Stimulated activated CD4-positive, alpha-beta T cell treated with anti-CD3 and anti-CD28 coated beads, Interleukin-15, amount 100 ng/mL, for 24 hours (primary cell): ENCODE results near the gene SSTR3.
A peak's percentile ranks its signal among the peaks of the same experiment; 100 is the strongest.
"Not testable (repeated sequence)": the region's sequence is repeated elsewhere in the genome, so short reads cannot be mapped to it uniquely, and the experiment has no call there.

ENCODE experiments used
- DNase-seq: peaks from one replicate; pipeline ENCODE4 v3.0.0-alpha.2; 2020

The SSTR3 gene

DNA sequence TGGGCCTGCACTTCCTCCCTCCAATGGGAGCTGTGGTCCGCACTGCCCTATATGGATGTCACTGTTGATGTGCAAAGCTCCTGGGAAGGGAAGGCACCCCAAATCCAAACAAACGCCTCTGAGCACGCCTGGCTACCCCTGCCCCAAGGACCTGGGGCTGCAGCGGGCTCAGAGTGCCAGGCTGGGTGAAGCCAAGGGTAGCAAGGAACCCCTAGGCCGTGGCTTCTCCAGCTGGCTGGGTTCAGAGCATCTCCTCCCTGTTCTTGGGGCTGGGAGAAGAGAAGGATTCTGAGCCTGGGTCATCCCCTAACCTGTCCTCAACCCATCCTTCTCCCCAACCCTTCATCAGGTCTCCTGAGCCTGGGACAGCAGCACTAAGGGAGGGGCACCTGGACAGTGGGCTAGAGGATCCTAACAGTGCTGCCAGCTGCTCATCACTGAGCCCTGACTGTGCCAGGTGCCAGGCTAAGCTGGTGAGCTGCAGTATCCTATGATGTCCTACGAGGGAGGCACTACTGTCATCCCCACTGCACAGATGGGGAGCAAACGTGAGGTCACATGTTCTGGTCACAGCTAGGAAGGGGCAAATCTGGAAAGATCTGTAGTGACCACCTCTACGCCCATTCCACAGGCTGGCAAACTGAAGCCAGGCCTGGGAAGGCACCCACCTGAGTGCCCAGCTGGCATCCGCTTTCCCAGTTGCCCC lies 3.0 kb downstream of the SSTR3 start:
- DNase-seq = no peak

DNA sequence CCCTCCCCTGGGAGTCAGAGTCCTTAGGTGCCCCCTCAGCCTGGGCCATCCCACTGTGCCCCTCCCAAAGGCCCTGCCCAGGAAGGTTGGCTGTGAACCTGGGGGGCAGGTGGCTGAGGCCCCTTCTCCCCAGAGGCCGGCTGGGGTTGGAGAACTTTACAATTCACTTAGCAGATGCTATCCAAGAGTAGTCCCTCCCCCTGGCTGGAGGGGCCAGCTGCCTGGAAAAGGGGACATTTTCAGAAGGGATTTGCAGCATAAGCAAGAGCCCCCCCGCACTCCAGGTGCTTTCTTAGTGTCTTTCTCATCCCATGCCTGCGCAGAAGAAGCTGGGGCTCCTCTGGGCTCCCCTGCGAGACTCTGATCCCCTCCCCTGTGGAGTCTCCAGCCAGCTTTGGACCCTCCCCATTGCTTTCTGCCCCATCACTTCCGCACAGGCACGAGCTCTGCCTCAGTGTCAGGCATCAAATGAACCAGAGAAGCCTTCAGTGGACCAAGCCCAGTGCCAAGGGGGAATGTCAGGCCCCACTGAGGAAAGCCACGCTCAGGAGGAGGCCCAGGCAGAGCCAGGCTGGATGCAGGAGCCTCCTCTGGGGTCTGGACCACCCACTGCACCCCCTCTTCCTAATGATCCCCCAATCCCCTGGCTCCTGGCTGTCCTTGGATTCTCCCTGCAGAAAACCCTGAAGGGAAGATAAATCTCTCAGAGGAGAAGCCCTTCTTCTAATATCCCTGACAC lies 3.7 kb downstream of the SSTR3 start:
- DNase-seq = no peak

DNA sequence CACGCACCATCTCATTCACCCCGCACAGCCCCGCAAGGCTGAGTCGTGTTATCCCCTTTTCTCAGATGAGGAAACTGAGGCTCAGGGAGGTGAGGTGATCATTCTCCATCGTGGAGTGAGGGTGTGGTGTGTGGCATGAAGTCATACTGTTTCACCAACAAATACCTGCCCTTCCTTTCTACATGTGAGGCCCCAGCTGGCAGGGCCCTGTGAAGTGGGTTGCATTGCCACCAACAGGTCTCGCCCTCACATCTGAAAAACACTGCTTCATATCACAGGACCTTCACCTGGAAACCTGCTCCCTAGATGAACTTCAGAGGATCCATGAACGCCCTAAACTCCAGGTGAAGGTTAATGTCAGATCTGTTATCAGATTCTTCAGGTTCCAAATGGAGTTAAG lies 4.3 kb downstream of the SSTR3 start:
- no peak for DNase-seq

DNA sequence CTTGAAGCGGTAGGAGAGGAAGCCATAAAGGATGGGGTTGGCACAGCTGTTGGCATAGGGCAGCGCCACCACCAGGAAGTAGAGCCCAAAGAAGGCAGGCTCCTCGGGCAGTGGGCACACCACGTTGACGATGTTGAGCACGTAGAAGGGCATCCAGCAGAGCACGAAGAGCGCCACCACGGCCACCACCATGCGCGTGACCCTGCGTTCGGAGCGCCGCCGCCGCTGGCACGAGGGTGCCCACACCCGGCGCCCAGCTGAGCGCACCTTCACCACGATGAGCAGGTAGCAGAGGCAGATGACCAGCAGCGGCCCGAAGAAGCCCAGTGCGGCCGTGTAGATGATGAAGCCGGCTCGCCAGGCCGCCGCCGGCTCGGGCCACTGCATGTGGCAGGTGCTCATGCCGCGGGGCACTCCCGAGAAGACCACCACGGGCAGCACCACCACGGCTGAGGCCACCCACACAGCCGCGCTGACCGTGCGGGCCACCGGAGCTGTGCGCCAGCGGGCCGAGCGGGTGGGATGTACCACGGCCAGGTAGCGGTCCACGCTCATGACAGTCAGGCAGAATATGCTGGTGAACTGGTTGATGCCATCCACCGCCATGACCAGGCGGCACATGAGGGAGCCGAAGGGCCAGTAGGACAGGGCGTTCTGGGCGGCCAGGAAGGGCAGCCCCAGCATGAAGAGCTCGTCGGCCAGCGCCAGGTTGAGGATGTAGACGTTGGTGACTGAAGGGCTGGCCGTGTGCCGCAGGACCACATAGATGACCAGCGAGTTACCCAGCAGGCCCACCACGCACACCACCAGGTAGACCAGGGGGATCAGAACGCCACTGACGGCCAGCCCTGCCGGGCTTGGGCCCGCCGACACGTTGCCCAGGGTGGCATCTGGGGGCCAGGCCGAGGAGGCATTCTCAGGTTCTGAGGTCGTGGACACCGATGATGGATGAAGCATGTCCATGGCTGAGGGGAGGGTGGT lies 5.1 kb downstream of the SSTR3 start:
- no peak for DNase-seq

DNA sequence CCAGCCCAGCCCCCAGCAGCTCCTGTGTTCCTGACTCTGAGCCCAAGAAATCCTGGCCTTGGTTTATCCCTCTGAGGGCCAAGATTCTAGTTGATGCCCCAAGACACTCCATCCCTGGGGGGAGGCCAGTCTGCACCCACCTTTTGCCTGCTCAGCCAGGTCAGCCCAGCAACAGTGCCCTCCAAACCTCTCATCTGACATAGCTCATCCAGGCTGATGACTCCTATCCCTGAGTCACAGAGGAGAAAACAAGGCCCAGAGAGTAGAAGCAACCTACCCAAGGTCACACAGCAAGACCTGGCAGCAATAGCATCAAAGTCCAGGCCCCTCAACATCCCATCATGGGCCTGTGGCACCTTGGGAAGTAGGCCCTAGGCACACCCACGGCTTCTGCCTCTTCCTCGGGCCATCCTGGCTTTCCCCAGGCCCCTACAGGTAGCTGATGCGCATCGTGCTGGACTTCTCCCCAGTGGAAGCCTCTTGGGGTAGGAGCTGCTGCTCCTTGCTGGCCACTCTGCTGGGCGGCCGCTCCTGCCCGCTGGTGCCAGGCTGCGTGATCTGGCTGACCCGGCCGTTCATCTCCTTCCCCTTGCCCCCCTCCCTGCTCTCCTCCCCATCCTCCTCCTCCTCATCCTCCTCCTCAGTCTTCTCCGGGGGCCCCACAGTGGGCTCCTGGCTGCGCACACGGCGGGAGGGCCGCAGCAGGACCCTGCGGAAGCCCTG lies 6.0 kb downstream of the SSTR3 start:
- DNase-seq = no peak

DNA sequence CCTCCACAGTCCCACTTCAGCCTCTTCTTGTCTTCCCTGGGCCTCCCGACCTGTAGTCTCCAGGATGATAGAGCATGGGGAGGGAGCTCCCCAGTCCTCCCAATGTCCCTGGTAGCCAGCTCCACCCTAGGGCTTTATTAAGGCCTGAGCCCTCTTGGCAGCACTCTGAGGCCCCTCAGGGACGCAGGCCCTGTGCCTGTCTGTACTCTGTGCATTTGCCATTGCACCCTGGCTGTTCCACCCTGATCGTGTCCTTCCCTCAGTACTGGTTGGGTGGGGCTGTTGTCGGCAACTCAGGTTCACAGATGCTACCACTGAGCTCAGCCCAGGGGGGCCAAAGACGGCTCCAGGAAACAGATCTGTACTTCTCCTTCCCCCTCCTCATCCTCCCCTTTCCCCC lies 7.2 kb downstream of the SSTR3 start:
- DNase-seq = no peak

DNA sequence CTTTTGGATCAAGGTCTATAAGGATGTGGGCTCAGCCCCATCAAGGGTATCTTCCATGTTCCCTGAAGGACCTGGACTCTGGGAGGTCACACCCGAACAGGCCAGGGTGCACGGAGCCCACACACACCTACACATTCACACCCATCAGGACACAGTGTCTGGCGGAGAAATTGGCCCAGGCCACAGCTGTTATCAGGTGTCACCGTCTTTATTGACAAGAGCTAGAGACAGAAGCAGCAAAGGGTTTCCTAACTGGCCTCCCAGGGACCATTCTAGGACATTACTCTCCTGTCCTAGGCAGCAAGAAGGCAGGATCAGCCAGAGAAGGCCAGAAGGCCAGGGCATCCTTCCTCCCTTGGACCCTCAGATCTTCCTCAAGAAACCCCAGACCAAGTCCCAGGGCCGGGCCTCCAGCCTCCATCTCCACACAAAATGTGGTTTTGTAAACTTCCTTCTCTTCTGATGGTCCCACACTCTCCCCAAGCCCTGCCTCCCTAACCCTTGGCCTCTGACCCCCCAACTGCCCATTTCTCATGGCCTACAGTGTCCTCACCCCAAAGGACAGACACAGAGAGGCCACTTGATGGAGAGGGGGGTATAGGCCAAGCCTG lies 8.1 kb downstream of the SSTR3 start:
- DNase-seq = no peak

DNA sequence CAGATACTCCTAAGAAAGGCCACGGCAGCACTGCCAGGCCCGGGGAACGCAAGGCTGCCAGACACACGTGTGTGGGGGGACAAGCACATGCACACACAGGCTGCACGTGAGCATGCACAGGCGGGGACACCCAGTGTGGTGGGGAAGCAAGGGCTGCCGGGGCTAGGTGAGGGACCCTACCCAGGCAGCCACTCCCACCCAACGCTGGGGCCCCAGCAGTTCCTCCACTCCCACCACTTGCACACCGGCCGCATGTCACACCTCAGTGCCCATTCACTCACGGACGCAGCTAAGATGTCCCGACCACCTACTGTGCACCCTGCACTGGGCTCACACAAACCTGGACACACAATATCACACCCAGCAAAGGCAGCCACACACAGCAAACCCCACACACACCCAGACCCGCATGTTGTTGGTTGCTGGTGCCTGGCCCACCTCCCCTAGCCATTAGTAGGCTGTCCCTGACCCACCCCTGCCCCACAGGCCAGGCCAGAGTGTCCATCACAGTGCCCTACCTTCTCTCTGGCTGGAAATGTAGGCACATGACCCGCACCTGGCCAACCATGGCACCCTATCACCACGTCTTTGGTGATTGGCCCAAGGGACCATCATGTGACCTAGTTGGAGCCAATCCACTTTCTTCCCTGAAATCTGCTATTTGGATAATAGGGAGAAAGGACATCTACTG lies 8.8 kb downstream of the SSTR3 start:
- no peak for DNase-seq

DNA sequence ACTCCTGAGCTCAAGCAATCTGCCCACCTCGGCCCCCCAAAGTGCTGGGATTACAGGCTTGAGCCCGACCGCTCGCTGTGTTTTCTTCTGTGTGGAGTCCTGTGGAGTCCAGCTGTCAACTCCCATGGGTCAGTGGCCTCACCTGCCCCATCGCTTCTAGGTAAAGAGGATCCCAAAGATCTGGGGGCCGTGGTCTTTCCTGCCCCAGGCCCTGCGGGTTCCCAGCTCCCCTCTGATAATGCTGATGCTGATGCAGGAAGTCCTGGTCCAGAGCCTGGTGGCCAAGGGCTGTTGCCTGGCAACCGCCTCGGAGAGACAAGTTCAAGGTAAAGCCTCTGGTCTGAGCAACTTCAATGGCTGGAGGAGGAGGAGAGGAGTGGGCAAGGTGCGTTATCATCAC lies 9.6 kb downstream of the SSTR3 start:
- no peak for DNase-seq

DNA sequence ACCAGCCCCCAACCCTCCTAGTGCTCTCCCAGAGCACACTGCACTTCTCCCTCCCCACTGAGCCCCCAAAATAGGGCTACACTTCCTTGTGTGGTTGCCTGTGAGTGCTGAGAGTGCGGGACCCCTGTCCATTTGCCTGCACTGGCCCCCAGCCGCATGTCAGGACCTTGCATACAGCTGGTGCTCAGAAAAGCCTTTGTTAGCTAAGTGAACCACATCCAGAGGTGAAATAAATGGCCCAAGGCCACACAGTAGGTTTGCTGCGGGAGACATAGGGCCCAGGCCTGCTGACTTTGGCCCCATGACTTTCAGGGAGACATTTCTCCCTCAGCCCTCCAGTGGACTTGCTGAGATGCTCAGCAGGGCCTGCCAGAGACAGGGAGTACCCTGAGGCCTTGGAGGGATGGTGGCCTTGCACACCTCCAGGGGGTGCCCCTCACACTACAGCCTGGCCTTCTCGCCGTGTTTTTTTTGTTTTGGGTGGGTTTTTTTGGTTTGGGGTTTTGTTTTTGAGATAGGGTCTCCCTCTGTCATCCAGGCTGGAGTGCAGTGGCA lies 10.2 kb downstream of the SSTR3 start:
- no peak for DNase-seq

DNA sequence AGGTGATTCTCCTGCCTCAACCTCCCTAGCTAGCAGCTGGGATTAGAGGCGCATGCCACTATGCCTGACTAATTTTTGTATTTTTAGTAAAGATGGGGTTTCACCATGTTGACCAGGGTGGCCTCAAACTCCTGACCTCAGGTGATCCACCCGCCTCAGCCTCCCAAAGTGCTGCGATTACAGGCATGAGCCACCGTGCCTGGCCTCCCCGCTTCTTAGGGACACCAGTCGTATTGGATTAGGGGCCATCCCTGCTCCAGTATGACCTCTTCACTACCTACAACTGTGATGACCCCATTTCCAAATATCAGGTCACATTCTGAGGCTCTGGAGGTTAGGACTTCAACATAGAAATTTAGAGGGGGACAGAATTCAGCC lies 10.8 kb downstream of the SSTR3 start:
- DNase-seq = not testable (repeated sequence)

DNA sequence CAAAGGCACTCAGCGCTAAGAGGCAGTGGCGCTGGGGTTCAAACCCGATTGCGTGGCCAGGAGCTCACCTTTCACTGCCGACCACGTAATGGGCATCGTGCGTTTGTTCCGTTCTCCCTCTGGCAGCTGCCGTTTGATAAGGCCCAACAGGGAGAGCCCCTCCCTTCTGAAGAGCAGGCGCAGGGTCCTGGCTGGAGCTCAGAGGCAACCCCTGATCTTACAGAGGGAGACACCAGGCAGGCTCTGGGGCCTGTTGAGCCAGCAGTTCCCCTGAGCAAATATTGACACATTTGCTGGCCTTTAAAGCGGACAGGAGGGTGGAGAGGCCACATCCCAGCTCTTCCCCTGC lies 12.5 kb downstream of the SSTR3 start:
- no peak for DNase-seq

DNA sequence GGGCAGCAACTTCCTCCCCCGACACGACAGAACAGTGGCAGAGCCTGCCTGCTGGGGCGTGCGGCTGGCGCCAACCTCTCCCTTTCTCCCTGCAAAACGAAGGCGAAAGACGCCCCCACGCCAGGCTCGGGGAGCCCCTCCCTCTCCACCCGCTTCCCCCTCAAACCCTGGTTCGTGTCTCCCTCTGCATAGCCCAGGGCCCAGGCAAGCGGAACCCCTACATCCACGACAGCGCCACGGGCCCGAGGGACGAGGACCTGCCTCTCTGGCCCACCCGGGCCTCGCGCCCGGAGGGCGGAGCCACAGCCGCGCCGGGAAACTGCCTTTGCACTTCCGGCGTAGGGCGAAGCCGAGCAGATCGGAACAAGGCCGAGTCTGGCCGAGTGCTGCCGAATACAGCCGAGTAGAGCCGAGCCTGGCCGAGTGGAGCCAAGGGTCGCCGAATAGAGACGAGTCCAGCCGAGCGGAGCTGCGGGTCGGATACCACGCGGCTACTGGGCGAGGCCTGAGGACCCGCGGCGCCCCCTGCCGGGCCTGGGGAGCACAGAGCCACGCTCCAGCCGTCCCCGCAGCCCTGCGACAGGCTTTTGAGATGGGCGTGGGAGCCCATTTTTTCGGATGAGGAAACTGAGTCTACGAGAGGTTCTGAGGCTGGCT lies 13.0 kb downstream of the SSTR3 start:
- DNase-seq = peak; percentile 100

DNA sequence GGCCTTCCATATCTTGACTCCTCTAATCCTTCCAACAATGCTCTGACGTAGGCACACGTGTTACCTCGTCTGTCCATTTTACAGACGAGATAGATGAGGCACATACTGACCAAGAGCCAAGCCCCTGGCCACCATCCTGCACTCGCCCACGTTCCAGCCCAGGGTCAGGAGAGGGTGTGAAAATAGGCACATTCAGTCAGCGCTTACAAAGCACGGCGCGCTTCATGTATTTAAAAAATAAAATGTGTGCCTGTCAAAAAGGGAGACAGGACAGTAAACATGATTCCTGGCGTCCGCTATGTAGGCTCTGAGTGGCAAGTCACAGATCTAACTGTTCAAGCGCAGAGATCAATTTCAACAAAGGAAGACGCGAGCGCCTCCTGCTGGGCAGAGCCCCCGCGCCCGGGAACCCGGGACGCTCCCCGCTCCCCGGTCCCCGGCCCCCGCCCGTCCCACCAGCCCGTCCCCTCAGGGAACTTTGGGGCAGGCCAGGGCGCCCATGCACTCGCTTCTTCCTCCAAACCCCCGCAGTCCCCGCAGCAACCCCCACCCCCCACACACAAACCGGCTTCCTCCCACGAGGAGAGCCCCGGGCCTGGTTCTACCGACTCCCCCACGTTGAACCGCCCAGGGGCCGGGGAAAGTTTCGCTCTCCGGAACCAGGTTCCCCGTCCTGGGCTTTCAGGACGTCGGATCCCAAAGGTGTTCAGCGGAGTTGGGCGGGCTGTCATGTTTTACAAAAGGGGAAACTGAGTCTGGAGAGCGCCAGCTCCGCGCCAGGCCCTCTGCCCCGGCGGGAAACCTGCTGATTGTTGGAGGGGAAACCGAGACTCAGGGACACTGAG lies 13.8 kb downstream of the SSTR3 start:
- peak; percentile 95 for DNase-seq

DNA sequence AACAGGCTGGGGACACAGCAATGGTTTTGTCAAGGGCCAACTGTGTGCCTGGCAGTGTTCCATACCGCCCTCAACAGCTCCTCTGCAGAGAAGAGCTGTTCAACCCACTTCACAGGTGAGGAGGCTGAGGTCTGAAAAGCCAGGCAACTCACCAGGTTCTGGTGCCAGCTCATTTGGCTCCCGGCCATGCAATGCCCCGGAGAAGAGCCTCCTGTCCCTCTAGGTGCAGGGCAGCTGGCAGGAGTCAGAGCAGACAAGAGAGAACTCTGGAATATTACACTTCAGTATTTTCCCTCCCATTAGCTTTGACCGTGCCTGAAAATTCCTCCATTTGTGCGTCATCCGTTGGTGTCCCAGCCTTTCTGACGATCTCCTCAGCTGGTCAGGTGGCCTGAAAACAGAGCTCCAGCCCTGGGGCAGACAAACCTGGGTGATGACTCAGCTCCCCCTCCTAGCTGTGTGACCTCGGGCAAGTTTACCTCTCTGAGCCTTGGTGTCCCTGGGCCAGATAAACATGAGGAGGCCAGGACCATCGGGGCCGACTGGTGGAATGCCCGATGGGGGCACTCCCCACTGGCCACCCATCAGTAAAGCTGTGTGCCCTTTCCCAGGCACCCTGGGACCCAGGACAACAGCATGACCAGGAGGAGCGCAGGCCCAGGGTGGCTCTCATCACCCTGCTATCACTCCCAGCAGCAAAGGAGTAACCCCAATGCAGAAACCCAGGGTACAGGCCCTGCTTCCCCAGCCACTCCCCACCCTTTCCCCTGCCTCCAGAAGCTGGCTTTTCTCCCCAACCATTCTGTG lies 14.6 kb downstream of the SSTR3 start:
- no peak for DNase-seq

DNA sequence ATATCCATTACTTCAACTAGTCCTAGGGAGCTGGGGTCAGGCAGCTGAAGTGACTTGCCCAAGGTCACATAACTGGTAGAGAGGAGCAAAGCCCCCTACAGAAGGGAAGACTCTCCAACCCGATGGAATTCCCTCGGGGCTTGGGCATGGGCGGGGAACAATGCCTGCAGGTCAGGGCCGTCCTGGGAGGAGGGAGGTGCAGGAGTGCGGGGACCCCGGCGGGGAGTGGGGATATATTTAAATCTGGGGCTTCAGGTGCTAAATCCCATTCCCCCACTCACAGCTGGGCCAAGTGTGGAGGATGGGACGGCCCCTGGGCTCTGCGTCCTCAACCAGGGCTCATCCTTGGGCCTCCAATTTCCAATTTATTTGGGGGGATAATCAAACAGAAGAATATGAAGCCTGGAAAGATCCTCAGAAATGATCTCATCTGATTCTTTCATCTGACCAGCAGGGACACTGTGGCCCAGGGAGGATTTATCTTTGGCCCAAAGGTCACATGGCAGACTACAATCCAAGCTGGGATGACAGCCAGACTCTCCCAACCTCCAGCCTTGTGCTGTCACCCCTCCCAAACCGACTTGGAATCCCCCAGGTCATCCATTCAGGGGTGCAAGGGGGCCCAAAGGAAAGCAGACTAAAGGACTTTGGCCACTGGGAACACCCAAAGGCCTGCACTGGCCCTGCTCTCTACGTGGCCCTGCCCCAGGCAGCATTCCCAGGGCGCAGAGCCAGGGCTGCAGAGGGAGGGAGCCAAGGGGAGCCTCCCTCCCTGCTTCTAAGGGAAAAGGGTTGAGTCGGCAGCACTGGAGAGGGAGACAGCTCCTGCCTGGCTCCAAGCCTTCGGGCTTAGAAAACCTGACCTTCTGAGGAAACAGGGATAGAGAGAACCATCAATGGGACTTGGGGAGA lies 15.5 kb downstream of the SSTR3 start:
- DNase-seq = no peak

DNA sequence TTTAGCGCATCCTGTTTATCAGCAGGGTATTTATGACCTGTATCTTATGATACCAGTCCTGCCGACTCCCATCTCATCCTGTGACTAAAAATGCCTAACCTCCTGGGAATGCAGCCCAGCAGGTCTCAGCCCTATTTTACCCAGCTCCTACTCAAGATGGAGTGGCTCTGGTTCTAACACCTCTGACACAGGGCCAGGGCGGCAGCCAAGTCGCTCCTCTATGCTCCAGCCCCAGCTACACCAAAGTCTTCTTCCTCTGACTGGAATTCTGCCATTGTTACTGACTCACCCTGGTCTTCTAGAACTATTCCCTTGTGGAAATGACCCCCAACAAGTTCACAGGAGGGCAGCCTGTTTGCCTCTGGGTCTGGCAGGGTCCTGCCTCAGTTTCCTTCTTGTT lies 16.4 kb downstream of the SSTR3 start:
- no peak for DNase-seq

DNA sequence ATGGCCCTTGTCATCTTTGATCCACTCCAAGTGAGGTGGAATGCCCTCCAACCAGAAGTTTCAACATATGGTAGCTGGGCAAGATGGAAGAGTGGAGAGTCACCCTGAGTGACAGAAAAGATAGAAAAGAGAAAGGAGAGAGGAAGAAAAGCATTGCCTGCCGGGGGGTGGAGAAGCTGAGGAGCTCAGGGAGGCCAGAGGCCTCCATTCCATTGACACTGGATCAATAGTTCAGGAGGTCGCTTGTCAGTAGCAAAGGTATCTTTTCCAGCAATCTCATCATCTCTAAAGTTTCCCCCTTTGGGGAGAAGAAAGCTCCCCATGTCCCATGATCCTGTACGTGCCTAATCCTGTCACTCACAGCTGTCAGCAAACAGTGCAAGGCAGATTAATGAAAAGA lies 17.5 kb downstream of the SSTR3 start:
- DNase-seq = no peak
